Astrocyte of the cerebellum (primary cell): Measurements from ENCODE around the gene MON2.
A peak's percentile ranks its signal among the peaks of the same experiment; 100 is the strongest.

ENCODE experiments used
- DNase-seq: peaks from one replicate; pipeline ENCODE4 v3.0.0-alpha.2; 2011; ENCODE audit warnings: low read depth
- H3K4me3 ChIP-seq: 2 replicates; pipeline ENCODE4 v1.5.1; 2011; ENCODE audit warnings: mild to moderate bottlenecking, low read depth, low read length, moderate library complexity
- CTCF ChIP-seq: IDR thresholded peaks from 2 replicates; pipeline ENCODE4 v1.5.1; 2012; ENCODE audit warnings: low read length, low read depth, moderate library complexity, mild to moderate bottlenecking; ENCODE audit errors: missing control alignments
- in situ Hi-C: cut with HindIII; loops from 2 replicates; pipeline ENCODE4 v1.10.0; 2017; ENCODE audit warnings: low sequenced_read_pairs

MON2 gene

GRCh38 chr12:62466018-62466593 lies 520 bp upstream of the MON2 start:
- in situ Hi-C loops: loop anchor here (25.0 kb wide), 1 partner anchor 596 kb away; no protein-coding TSS in a partner anchor
- no peak for TF ChIP-seq CTCF
- H3K4me3 ChIP-seq: peak overlapping the region; percentile 87
- DNase-seq: no peak

- in situ Hi-C loops: loop anchor here (25.0 kb wide), 1 partner anchor 594 kb away; no protein-coding TSS in a partner anchor
- peak overlapping the region; percentile 87 for H3K4me3 ChIP-seq
- TF ChIP-seq CTCF: no peak
- no peak for DNase-seq
These were observed 1.8 kb downstream of the MON2 start for GRCh38 chr12:62468397-62468796.

- in situ Hi-C loops: loop anchor here (25.0 kb wide), 1 partner anchor 593 kb away; no protein-coding TSS in a partner anchor
- peak overlapping the region; percentile 87 for H3K4me3 ChIP-seq
- no peak for DNase-seq
- no peak for TF ChIP-seq CTCF
These were observed 2.3 kb downstream of the MON2 start for GRCh38 chr12:62468935-62469334.

GRCh38 chr12:62469704-62470103 lies 3.1 kb downstream of the MON2 start:
- no peak for DNase-seq
- in situ Hi-C loops: loop anchor here (25.0 kb wide), 1 partner anchor 593 kb away; no protein-coding TSS in a partner anchor
- H3K4me3 ChIP-seq: no peak overlapping the region
- TF ChIP-seq CTCF: no peak

- no peak for TF ChIP-seq CTCF
- in situ Hi-C loops: loop anchor here (25.0 kb wide), 1 partner anchor 591 kb away; no protein-coding TSS in a partner anchor
These were observed 5.1 kb downstream of the MON2 start for GRCh38 chr12:62471734-62472133.

GRCh38 chr12:62472472-62472871 lies 5.8 kb downstream of the MON2 start:
- in situ Hi-C loops: loop anchor here (25.0 kb wide), 1 partner anchor 590 kb away; no protein-coding TSS in a partner anchor
- no peak for DNase-seq
- H3K4me3 ChIP-seq: no peak overlapping the region
- TF ChIP-seq CTCF: no peak

More at GRCh38 chr12:62471734-62472133, 5.1 kb downstream of the MON2 start:
- no peak overlapping the region for H3K4me3 ChIP-seq
- no peak for DNase-seq
